ENCODE measurements around the gene SCOC. TPM values are rescaled to one million over a fixed set of nuclear protein-coding genes. Genes with fewer than 3 reads are reported as not detected.

The SCOC gene
- total RNA-seq, 1 experiment from 2014 or later, result 39.4 TPM

Other genes with a start within 250 kb of the SCOC start
- 8.0 and 11.4 TPM in 2 replicates for gene MAML3, start 219.5 kb upstream of the SCOC start, total RNA-seq (2014; rRNA removed; shearing (Covaris generic))
- 2.9 and 3.6 TPM in 2 replicates for gene CLGN, start 54.0 kb downstream of the SCOC start, total RNA-seq (2014; rRNA removed; shearing (Covaris generic))
- gene MGAT4D, start 124.6 kb downstream of the SCOC start, total RNA-seq (2014; rRNA removed; shearing (Covaris generic)), result not detected in 2 replicates
- 10.9 and 12.7 TPM in 2 replicates for gene ELMOD2, start 150.5 kb downstream of the SCOC start, total RNA-seq (2014; rRNA removed; shearing (Covaris generic))
- 0.07 TPM in 1 of 2 replicates, not detected in the other for gene UCP1, start 195.3 kb downstream of the SCOC start, total RNA-seq (2014; rRNA removed; shearing (Covaris generic))